Measurements from ENCODE around the gene ZNF71.

DNA sequence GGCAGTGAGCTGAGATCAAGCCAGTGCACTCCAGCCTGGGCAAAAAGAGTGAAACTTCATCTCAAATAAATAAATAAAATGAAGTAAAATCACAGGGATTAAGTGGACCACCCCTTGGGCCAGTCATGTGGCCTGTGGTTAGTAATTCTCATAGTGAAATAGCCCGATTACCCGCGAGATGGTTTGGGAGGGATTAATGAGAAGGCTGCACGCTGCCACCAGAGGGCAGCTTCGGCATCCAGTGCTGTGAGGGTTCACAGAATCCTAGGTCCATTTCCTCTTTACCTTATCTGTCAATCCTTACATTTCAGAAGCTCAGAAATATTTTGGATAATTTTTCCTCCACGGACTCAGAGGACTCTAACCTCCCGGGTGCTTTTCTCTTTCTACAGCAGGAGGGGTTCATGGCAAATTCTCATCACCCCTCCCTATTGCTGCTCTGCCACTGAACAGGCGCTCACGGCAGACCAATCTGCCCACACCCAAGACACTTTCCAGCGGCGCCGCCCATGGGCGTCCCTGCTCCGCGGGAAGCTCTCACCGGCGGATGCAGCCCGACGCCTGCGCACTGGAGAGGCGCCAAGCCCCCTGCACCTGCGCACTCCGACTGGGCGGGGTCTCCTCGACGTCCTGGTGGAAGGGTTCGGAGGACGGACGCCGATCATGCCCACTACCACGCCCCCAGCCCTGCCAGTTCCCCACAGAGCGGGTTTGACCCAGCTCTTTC lies 65.4 kb downstream of the ZNF71 start:
- TF ChIP-seq, protein P1, sequence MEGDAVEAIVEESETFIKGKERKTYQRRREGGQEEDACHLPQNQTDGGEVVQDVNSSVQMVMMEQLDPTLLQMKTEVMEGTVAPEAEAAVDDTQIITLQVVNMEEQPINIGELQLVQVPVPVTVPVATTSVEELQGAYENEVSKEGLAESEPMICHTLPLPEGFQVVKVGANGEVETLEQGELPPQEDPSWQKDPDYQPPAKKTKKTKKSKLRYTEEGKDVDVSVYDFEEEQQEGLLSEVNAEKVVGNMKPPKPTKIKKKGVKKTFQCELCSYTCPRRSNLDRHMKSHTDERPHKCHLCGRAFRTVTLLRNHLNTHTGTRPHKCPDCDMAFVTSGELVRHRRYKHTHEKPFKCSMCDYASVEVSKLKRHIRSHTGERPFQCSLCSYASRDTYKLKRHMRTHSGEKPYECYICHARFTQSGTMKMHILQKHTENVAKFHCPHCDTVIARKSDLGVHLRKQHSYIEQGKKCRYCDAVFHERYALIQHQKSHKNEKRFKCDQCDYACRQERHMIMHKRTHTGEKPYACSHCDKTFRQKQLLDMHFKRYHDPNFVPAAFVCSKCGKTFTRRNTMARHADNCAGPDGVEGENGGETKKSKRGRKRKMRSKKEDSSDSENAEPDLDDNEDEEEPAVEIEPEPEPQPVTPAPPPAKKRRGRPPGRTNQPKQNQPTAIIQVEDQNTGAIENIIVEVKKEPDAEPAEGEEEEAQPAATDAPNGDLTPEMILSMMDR (IDR thresholded peaks at IDR 0.05; ENCODE audit: low read depth, low read length), result peak; percentile 7; the same call in 1 of the 2 replicates
- no peak for TF ChIP-seq EZH2phosphoT487 (IDR thresholded peaks at IDR 0.05; ENCODE audit: low read depth)
